HCT116 (cell line): ENCODE results near the gene ETV5.

Source experiments
- TF ChIP-seq, protein P1 (sequence below), 3 experiments: fragments of 200-600 bp in 1 of 3; sonication (generic) in 1 of 3; IDR thresholded peaks in 2 of 3; conservative IDR thresholded peaks in 1 of 3; 2 replicates each; pipeline ENCODE4 v1.5.1; 2012 to 2017; ENCODE audit warnings: low read depth in 2 of 3, low read length in 2 of 3, antibody characterized with exemption in 1 of 3, borderline replicate concordance in 1 of 3, control low read depth in 1 of 3, mild to moderate bottlenecking in 1 of 3, mixed read lengths in 1 of 3, mixed run types in 1 of 3, moderate library complexity in 1 of 3; ENCODE audit not compliant: insufficient read depth in 1 of 3
- TF ChIP-seq, protein P2 (sequence below): IDR thresholded peaks from 2 replicates; pipeline ENCODE4 v1.6.1; 2011; ENCODE audit warnings: mild to moderate bottlenecking, low read length, moderate library complexity; ENCODE audit not compliant: insufficient replicate concordance; ENCODE audit errors: extremely low read depth
- TF ChIP-seq, protein P3 (sequence below): IDR thresholded peaks from 2 replicates; pipeline ENCODE4 v1.6.1; 2012

DNA sequence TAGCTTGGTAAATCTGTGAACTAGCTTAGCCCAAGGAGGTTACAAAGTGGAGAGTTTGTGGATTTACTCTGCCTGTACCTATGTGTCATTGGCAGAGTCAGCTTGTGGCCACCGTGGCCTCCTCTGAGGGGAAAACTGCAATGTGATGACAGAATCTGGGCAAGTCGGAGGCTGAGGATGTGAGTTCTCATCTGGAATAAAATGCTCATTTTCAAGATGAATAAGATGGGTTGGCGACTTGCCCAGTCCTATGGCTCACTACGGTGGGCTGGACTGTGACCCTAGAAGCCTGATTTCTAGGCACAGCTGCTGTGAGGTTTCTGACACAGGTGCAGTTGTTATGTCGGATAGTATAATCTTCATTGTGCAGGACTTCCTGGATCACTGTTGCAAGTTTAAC is 83.7 kb downstream of the ETV5 start:
- TF ChIP-seq, protein P1, sequence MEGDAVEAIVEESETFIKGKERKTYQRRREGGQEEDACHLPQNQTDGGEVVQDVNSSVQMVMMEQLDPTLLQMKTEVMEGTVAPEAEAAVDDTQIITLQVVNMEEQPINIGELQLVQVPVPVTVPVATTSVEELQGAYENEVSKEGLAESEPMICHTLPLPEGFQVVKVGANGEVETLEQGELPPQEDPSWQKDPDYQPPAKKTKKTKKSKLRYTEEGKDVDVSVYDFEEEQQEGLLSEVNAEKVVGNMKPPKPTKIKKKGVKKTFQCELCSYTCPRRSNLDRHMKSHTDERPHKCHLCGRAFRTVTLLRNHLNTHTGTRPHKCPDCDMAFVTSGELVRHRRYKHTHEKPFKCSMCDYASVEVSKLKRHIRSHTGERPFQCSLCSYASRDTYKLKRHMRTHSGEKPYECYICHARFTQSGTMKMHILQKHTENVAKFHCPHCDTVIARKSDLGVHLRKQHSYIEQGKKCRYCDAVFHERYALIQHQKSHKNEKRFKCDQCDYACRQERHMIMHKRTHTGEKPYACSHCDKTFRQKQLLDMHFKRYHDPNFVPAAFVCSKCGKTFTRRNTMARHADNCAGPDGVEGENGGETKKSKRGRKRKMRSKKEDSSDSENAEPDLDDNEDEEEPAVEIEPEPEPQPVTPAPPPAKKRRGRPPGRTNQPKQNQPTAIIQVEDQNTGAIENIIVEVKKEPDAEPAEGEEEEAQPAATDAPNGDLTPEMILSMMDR (IDR thresholded peaks at IDR 0.05 in 2 of 3, conservative IDR thresholded peaks at IDR 0.05 in 1 of 3; ENCODE audit: borderline replicate concordance in 1 of 3, insufficient read depth in 1 of 3, low read depth in 2 of 3, low read length in 2 of 3): no peak
- TF ChIP-seq, protein P2, sequence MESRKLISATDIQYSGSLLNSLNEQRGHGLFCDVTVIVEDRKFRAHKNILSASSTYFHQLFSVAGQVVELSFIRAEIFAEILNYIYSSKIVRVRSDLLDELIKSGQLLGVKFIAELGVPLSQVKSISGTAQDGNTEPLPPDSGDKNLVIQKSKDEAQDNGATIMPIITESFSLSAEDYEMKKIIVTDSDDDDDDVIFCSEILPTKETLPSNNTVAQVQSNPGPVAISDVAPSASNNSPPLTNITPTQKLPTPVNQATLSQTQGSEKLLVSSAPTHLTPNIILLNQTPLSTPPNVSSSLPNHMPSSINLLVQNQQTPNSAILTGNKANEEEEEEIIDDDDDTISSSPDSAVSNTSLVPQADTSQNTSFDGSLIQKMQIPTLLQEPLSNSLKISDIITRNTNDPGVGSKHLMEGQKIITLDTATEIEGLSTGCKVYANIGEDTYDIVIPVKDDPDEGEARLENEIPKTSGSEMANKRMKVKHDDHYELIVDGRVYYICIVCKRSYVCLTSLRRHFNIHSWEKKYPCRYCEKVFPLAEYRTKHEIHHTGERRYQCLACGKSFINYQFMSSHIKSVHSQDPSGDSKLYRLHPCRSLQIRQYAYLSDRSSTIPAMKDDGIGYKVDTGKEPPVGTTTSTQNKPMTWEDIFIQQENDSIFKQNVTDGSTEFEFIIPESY: no peak
- TF ChIP-seq, protein P3, sequence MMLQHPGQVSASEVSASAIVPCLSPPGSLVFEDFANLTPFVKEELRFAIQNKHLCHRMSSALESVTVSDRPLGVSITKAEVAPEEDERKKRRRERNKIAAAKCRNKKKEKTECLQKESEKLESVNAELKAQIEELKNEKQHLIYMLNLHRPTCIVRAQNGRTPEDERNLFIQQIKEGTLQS: no peak
